DMS153 treated with DMSO at 0.1 percent for 48 hours (cell line): ENCODE data around the gene PRCC.
A peak's percentile ranks its signal among the peaks of the same experiment; 100 is the strongest.

ENCODE experiments used
- DNase-seq: peaks from one replicate; lab custom pipeline; 2025; ENCODE audit not compliant: unreplicated experiment; lab: John Stamatoyannopoulos, UW

PRCC gene

DNA sequence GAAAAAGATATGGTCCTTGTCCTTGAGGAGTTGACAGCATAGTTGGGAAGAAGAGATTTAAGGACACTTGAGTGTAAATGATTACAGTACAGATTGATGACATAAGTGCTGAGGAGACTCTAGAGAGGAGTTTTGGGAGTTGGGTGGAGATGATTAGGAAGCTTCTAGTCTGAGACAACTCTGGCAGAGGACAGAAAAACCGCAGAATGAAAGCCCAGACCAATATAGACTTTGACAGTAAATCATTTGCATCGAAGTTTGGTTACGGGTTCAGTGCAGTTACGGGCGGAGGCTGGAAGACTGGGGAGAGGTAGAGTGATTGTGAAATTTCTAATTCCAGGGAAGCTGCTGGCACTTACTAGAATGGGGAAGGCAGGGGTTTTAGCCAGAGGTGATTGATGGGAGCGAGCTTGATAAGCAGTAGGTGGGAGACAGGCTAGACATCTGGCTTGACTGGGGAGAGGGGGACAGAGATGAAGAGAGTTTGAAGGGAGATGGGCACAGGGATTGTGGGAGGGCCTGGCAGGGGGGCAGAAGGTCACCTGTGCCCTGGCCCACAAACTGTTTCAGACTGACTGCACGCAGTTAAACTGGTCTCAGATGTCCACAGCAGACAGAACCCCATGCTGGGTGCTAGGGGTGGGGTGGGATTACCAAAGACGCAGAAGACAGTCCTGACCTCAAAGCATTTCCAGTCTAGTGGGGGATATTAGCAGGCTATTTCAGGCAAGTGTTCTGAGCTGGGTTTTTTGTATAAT is 29.2 kb downstream of the PRCC start:
- DNase-seq: no peak

DNA sequence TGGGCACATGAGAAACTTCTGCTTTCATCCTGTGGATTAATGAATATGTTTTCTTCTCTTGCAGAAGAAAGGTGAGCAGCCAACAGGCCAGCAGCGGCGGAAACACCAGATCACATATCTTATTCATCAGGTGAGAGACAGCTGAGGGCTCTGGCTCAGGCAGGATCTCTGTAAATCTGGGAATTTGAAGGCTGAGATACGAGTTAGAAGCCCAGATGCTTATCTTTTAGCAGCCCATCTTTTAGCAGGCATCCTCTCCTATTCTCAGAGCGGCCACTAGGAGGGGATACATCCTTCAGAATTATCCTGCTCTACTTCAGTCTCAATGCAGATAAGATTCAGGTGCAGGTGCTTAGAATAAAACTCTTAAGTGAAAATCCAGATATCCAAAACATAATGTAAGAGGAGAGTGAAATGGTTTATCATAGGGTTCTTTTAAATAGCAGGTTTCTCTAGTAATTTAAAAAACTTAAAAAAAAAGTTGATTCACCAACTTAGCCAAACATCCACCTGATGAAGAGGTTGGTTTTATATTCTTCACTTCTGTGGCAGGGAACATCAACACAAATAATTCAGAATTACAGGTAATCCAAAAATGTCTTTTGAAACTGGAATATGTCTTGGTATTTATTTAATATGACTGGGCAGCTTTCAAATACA is 30.0 kb downstream of the PRCC start:
- peak; percentile 60 for DNase-seq

DNA sequence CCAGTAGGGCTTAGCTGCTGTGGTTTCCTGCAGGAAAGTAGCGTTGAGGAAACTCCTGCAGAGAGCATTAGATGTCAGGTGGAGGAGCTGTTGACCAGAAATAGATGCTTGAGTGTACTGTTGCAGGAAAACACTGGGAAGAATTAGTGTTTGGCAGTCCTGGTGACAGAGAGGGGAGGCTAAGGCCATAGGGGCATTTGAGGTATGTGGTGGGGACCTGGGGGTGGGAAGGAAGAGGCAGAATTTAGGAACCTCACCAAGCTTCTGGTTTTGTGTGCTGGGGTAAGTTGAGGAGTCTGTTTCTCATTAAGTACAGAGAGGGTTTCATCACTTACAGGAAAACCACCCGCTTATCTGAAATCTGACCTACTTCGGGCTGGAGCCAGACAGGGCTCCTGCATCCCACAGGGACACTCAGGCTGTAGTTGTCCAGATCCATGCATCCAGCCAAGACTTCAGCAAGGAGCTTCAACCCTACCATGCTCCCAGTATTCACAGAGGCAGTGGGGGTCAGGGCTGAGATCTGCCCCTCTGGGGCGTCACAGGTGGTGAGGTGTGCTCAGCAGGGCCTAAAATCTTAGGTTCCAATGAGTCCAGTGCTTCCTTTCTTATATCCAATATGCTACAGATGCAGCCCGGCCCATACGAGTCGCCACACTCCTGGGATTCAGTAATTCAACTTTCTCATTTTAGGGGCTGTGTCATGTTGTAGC is 34.2 kb downstream of the PRCC start:
- no peak for DNase-seq

DNA sequence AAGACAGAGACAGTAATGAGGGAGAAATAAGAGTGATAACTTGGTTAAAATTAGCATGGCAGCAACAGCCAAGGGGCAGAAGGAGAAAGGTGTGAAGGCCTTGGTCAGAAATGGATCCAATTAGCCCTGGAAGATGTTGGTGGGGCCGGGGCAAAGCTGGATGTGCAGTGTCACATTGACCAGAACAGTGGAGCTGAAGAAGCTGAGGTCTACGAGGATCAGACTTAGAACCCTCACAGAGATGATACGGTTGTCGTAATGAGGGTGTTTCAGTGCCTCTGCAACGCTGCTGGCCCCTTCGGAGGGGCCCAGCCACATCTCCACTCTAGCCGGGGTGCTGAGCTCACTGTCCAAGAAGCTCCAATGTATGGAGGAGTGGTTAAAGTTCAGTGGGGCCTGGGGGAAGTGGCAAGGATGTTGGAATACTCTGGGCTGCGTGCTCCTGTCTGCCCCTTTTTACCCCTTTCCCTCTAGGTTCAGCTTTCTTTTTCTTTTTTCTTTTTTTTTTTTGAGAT is 35.1 kb downstream of the PRCC start:
- no peak for DNase-seq

DNA sequence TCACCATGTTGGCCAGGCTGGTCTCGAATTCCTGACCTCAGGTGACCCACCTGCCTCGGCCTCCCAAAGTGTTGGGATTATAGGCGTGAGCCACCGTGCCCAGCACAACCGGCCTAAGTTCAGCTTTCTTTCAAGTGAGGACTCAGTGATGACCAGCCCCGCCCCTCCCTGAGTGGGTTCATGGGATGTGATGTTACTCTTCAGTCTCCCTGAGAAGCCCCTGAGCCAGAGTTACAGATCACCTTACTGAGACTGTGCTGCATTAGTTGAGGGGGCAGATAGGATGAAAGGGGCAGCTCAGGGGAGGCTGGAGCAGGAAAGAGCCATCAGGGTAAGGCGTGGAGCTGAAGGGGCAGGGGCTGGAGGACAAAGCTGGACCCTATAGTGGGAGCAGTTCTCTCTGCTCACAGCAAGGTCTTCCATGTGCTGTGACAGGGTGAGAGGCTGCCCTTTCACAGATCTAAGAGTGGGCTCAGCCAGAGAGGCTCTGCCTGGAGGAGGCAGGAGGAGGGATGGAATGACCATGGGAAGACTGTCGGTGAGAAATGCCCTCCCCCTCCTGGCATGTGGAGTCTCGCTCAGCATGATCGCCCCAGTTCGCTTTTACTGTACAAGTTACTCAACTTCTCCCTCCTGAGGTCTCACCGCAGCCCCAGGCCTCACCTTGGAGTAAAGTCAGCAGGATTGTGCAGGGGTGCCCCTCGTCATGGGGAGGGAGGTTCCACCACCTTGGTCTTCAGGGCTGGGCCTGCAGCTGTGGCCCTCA is 35.9 kb downstream of the PRCC start:
- no peak for DNase-seq

DNA sequence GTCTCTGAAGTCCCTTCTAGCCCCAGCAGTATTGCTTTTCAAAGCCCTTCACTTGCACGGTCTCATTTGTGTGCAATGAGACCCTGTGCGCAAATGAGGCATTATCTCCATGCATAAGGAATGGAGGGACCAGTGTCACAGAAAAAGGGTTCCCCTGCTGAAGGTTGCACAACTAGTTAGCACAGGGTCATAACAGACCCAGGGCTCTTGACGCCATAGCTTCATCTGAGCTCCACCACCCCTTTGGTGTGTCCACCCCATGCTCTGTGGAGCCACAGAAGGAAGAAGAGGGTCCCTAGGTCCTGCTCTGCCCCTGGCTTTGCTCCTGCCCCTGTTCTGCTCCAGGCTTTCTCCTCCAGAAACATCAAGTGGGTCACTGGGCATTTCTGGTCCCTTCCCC is 36.7 kb downstream of the PRCC start:
- DNase-seq: no peak

DNA sequence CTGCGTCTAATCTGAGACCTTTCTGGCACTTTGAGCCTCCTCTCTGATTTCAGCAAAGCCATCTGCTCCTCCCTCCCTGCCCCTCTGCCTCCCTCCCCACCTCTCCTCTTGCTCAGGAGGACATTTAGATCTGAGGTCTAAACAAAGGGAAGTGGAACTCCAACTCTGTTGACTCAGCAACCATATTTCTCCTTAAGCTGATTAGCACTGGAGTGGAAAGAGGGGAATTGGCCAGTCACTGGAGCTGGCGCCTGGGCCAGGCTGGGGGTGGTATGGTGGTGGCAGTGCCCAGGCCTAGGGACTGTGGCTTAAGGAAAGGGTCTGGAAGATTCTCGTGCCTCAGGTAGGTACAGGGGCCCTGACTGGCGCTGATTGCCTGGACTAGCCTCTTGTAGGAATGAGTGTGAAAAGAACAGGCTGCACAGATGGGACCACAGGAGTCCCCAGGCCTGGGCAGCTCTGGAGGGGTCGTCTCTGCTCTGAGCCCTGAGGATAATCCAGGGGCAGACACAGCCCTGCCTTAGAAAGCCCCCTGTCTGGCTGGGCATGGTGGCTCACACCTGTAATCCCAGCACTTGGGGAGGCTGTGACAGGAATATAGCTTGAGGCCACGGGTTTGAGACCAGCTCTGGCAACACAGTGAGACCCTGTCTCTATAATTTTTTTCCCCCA is 37.4 kb downstream of the PRCC start:
- peak; percentile 26 for DNase-seq

DNA sequence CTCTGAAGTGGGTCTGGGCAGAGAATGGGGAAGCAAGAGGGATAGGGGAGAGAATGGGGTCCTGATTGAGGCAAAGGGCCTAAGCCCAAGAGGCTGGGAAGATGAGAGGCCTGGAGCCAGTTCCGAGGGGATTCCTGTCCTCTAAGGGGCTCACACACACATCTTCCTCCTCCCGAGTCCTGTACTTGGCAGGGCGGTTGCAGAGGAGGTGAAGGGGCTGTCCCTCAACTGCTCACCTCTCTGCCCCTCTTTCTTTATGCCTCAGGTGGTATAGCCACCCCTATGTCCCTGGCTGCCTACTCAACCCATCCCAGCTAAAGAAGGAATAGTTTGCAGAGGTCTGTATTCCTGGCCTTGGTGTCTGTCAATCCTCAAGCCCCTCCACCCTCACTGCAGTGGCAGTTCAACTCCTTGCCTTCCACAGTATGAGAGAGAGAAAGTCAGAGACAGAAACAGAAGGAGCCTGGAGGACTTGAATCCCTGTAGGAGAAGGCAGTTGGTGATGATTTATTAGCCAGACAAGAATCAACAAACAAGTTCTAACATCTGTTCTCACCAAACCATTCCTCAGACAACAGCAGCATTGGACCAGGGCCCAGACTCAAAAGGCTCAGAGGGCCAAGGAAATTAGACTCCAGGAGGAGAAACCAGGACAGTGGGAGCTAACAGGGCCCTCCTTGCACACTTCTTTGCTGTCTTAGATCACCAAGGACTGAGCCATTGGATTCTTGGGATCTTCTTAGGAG is 38.6 kb downstream of the PRCC start:
- DNase-seq: no peak

DNA sequence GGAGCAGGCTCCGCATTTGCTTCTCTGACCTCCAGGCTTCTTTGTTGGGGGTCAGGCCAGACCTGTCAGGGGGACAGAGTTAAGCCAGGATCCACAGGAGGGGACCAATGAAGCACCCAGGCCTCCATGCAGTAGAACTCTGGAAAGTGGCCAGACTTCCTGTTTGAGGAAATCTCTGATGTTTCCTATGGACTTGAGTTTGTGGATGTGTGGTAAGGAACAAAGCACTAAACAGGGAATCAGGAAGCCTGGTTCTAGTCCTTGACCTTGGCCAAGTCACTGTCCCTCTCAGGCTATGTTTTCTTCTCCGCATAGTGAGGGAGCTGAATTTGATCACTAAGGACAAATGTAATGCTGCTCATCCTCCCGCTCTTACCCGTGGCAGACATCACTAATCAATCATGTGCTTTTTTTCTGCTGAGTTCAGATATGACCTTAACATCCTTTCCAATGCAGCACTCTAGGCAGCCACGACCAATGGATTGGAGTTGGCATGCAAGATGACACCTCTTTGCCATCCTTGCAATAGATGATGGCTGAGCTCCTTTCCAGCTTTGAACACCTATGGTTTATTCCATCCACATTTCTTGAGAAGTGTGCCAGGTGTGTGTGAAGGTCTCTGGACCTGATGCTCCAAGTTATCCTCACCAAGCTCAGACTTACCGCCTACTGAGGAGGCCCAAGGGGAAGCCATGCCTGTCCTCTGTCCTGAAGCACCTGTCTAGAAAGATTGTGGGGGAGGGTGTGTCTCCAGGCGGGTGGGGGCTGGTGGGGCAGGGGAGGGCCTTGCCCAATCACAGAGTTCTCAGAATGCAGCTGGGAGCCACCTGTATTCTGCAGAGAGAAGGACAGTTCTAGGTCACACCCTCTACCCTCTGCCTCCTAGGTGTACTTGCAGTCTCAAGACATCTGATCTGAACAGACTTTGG is 39.4 kb downstream of the PRCC start:
- no peak for DNase-seq

DNA sequence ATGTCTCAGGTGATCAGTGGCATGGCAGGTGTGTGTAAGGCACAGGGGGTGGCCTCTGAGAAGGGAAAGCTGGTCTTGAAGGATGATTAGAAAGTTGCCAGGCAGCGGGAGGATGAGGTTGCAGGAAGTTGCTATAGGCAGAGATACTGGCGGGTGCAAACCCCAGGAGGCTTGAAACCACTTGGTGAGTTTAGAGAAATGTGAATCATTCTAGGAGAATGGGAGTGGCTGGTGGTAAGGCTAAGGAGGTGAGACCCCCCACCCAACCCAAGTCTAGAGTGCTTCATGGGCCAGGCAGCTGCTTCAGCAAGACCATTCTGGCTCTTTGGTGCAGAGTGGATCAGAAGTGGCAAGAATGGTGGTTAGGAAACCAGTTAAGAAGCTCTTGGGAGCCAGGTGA is 40.3 kb downstream of the PRCC start:
- no peak for DNase-seq

DNA sequence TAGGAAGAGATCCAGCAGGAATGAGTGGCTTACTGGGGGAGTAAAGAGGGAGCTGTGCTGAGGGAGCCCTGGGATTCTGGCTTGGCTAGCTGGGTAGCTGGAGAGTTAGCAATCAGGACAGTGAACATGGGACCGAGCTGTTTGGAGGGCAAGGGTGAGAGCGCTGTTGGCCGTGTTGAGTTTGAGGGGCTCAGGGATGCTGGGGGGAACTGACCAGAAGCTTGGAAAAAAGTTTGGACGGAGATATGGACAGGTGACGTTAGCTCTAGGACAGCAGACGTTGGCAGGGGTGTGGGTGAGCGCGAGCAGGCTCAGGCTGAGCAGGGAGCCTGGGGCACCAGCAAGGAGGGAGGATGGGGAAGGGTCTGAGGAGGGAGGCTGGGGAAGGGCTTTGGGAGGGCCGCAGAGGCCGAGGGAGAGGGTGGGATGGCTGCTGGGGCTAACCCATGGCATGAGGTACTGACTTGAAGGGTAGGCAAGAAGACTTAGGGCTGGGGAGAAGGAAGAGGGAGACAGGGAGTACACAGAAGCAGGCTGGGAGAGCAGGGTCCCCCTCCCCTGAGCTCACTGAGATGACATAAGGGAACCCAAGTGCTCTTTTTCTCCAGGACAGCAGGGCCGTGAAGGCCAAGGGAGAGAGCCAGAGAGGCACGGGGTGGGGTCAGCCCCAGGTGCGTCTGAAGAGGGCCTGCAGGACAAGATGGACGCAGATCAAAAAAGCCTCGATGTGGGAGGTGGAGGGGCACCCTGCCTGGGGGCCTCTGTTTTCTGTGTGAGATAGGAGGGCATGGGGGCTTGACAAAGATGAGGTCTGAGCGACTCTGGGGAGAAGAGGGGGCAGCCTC is 41.1 kb downstream of the PRCC start:
- DNase-seq: no peak

DNA sequence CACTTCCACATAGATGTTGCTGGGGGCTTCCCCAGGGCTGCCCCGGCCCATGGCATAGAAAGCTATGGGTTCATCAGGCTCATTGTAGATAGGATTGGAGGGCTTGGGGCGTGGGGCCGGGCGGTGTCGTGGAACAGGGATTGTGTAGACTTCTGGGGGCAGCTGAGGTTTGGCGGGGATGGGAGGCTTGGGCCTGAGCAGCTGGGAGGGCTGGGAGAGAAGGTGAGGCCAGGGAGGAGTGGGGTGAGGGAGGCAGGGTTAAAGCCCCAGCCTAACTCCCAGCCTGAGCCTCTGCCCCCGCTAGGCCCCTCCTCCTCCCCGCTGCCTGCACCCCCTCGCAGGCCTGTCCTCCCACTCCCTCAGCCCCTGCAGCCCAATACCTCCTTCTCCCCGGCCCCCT is 41.9 kb downstream of the PRCC start:
- DNase-seq: no peak

DNA sequence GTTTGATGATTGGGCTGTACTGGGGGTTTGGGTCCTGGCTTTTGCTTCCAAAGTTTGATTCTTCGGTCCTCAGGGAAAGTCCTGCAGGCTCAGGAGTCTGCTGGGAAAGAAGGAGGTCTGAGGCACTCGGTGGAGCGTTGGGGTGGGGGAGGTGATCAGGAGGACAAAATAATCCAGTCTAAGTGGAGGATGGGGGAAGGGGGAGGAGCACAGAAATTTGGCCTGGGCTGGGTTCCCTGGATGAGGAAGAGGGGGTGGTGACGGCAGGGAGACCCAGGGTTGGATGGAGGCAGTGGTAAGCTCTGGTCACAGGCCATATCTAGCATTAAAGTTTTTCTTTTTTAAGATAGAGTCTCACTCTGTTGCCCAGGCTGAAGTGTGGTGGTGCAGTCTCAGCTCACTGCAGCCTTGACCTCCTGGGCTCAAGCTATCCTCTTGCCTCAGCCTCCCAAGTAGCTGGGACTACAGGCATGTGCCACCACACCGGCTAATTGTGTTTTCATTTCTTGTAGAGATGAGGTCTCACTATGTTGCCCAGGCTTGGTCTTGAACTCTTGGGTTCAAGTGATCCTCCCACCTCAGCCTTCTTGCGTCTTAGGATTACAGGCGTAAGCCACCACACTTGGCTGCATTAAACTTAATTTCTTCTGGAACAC is 42.5 kb downstream of the PRCC start:
- DNase-seq: no peak

DNA sequence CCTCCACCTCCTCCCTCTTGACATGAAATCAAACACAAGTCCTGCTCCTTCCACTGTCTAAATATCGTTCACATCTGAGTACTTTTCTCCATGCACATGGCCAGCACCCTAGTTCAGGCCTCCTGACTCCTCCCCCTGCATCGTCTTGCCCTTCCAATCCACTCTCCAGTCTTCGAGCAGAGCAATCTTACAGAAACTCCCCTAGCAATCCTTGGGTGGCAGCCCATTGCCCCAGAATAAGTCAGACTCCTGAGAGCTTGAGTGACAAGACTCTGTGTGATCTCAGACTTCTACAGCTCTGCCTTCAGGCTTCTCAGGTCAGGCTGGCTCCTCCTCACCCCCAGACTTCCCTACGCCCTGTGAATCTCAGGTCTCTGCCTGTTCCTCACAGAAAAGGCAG is 43.8 kb downstream of the PRCC start:
- no peak for DNase-seq

DNA sequence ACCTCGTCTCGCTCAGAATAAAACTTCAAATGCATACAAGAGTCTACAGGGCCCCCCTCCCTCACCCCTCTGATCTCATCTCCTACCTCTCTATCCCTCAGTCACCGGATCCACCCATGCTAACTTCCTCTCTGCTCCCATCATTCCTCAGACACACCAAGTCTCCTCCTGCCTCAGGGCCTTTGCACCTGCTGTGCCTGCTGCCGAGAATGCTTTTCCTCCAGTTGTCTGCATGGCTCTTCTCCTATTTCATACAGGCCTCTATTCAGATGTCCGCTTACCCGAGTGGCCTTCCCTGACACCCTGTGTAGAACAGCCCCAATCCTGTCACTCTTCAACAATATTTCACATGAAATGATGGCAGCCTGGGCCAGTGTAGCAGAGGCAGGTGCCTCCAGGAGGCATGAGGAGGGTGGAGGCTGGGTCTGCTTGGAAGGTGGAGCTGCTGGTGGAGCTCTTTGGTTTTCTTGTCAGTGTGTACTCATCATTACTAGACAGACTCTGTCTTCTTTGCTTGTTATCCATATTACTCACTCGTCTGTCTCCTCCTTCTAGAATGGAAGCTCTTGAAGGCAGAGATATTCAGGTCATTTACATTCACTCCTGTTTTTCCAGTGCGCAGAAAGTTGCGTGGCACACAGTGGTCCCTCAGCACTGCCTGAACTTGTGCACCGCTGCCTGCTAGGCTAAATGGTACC is 45.1 kb downstream of the PRCC start:
- DNase-seq: no peak

DNA sequence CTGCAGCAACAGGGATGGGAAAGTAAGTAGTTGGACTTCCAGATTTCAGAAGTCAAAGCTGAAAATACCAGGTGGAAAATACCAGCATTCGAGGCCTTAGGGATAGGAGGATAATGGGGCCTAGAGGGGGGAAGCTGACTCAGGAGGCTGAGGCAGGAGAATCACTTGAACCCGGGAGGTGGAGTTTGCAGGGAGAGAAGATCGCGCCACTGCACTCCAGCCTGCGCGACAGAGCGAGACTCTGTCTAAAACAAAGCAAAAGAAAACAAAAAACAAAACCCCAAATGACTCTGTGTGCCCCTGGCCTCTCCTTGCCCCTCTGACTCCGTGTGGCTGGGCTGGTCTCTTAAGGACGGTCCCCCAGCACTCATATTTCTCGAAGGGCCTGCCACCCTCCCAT is 46.0 kb downstream of the PRCC start:
- DNase-seq: no peak
